HL-60 (cell line): ENCODE results near the gene CCDC192.

ENCODE experiments used
- CTCF ChIP-seq: IDR thresholded peaks from one replicate; pipeline ENCODE4 v1.5.1; 2011; ENCODE audit warnings: low read length, control low read depth, inconsistent platforms; ENCODE audit not compliant: insufficient read depth
- GABPA ChIP-seq: IDR thresholded peaks from 2 replicates; pipeline ENCODE4 v1.6.1; 2012; ENCODE audit warnings: low read depth
- POLR2AphosphoS5 ChIP-seq: IDR thresholded peaks from 2 replicates; pipeline ENCODE4 v1.6.1; 2012; ENCODE audit warnings: low read depth

- TF ChIP-seq CTCF: no peak
- TF ChIP-seq POLR2AphosphoS5: no peak
- TF ChIP-seq GABPA: no peak
Observed at GRCh38 chr5:127695346-127695745, 7.8 kb upstream of the CCDC192 start.
